Breast epithelium (tissue), 4 donors: ENCODE measurements around the gene AACS. TPM values are rescaled to one million over a fixed set of nuclear protein-coding genes. Genes with fewer than 3 reads are reported as not detected.

Source experiments
- DNase-seq, 2 donors: peaks; one replicate each; pipeline ENCODE4 v3.0.0-alpha.2; 2019; ENCODE audit warnings: low spot score in 2 of 2
- H3K27ac ChIP-seq, 2 donors: fragments of 200-600 bp; sonication (generic) in 1 of 2; one replicate each; pipeline ENCODE4 v1.5.1; 2016 to 2019; ENCODE audit warnings: mild to moderate bottlenecking in 1 of 2
- H3K27me3 ChIP-seq, 2 donors: fragments of 200-600 bp; sonication (generic) in 1 of 2; one replicate each; pipeline versions ENCODE4 v1.5.1 to v1.6.0; 2017 to 2019; ENCODE audit warnings: control low read depth in 1 of 2, mild to moderate bottlenecking in 1 of 2
- H3K36me3 ChIP-seq: fragments of 200-600 bp; one replicate; pipeline ENCODE4 v1.5.1; 2019
- H3K4me1 ChIP-seq, 2 donors: fragments of 200-600 bp; sonication (generic); one replicate each; pipeline ENCODE4 v1.5.1; 2016 to 2019; ENCODE audit warnings: control low read depth in 1 of 2
- H3K4me3 ChIP-seq, 3 donors: fragments of 200-600 bp; sonication (generic); 1 replicate in 2 of 3; 2 replicates in 1 of 3; pipeline ENCODE4 v1.5.1; 2016 to 2019; ENCODE audit warnings: mild to moderate bottlenecking in 3 of 3, moderate library complexity in 2 of 3
- H3K9me3 ChIP-seq, 2 donors: fragments of 200-600 bp; sonication (generic) in 1 of 2; one replicate each; pipeline ENCODE4 v1.5.1; 2016 to 2019; ENCODE audit warnings: control low read depth in 1 of 2
- POLR2A ChIP-seq: fragments of 450-650 bp; IDR thresholded peaks from one replicate; pipeline ENCODE4 v1.6.1; 2016; ENCODE audit warnings: antibody characterized with exemption, mild to moderate bottlenecking, moderate library complexity
- POLR2AphosphoS5 ChIP-seq, 3 donors: sonication (generic); formaldehyde crosslinking; IDR thresholded peaks; one replicate each; pipeline ENCODE4 v1.6.1; 2017; ENCODE audit warnings: antibody characterized with exemption in 3 of 3
- intact Hi-C: fragments of 100-400 bp; cut with DNase I; formaldehyde crosslinking; loops from one replicate; pipeline ENCODE4 v1.15.1; 2023; ENCODE audit warnings: low total_unique reads
- total RNA-seq, 3 donors: library from RNA; depleted of rRNA; stranded (reverse); fragments of >200 nt; gene quantifications; one replicate each; pipeline ENCODE4 v1.1.0, GENCODE V29; 2016
- TF ChIP-seq, protein P1 (sequence below), 3 donors: fragments of 450-650 bp; IDR thresholded peaks; one replicate each; pipeline ENCODE4 v1.5.1; 2016 to 2017; ENCODE audit warnings: antibody characterized with exemption in 3 of 3, mild to moderate bottlenecking in 3 of 3, moderate library complexity in 3 of 3

Gene AACS
- total RNA-seq, 3 donors from 2014 or later = 28.8 to 79.0 (median 33.7) TPM

DNA sequence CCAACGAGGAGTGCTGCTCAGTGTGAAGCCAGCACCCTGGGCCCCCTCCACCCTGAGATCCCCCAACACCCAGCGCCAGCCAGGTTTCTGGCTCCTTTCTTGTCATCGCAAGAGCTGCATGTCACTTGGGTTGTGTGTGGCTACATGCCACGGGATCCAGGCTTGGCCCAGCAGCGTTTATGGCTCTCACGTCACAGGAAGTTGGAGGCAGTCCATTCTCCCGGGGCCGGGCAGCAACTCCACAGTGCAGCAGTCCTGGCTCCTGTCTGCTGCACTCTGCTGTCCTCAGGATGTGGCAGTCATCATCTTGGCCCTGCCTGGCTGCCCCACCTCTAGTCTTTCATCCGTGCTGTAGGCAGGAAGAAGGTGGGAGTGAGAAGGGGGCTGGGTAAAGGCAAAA lies 78.3 kb downstream of the AACS start:
- H3K4me1 ChIP-seq = no peaks in the 10 kb centered on the region
- H3K4me3 ChIP-seq = no peak overlapping the region
- no peaks in the 10 kb centered on the region for H3K27me3 ChIP-seq
- no peak for DNase-seq
- no peak overlapping the region for H3K27ac ChIP-seq
- H3K9me3 ChIP-seq = no peaks in the 10 kb centered on the region
- H3K36me3 ChIP-seq = no peaks in the 10 kb centered on the region
- TF ChIP-seq POLR2A (no peak), POLR2AphosphoS5 (IDR thresholded peaks at IDR 0.05) (no peak)
- TF ChIP-seq, protein P1, sequence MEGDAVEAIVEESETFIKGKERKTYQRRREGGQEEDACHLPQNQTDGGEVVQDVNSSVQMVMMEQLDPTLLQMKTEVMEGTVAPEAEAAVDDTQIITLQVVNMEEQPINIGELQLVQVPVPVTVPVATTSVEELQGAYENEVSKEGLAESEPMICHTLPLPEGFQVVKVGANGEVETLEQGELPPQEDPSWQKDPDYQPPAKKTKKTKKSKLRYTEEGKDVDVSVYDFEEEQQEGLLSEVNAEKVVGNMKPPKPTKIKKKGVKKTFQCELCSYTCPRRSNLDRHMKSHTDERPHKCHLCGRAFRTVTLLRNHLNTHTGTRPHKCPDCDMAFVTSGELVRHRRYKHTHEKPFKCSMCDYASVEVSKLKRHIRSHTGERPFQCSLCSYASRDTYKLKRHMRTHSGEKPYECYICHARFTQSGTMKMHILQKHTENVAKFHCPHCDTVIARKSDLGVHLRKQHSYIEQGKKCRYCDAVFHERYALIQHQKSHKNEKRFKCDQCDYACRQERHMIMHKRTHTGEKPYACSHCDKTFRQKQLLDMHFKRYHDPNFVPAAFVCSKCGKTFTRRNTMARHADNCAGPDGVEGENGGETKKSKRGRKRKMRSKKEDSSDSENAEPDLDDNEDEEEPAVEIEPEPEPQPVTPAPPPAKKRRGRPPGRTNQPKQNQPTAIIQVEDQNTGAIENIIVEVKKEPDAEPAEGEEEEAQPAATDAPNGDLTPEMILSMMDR (IDR thresholded peaks at IDR 0.05) = no peak
- intact Hi-C loops = no loop called here

DNA sequence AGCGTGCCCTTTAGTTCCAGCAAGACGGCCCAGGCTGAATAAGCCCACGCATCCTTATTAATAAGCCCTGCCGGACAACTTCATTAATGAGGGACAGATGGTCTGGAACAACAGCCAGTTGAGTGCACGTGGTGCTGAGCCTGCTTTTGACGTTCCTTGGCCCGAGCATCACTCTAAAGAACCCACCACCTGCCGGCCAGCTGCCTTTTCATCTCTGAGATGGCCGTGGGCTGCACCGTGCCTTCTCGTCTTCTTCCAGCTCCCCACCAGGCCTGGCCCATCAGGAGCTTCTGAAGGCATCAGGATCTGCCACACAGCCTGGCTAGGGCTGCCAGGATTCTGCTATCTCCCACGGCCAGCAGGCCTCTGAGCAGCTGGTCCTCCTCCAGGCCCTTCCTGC lies 80.0 kb downstream of the AACS start:
- intact Hi-C loops = no loop called here

DNA sequence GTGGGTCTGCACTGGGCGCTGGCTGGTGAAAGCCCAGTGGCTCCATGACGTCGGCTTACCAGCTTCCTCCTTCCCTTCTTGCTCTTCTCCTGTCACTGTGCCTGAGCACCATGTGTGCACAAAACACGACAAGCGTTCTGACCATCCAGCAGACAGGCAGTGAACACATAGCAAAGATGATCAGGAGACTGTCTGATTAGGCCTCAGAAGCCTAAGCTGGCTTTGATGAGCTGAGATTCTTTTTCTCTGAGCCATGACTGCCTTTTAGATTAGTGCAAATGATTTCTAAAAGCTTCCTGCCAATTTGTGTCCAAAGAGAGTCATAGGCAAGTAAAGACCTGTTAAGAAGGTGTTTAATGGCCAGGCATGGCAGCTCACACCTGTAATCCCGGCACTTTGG lies 83.1 kb downstream of the AACS start:
- intact Hi-C loops = no loop called here
- H3K9me3 ChIP-seq = no peaks in the 10 kb centered on the region
- no peak overlapping the region for H3K27ac ChIP-seq
- TF ChIP-seq POLR2A (no peak), POLR2AphosphoS5 (IDR thresholded peaks at IDR 0.05) (no peak)
- TF ChIP-seq, protein P1 (IDR thresholded peaks at IDR 0.05) = no peak
- no peaks in the 10 kb centered on the region for H3K27me3 ChIP-seq
- no peak for DNase-seq
- no peaks in the 10 kb centered on the region for H3K36me3 ChIP-seq
- no peak overlapping the region for H3K4me3 ChIP-seq
- no peaks in the 10 kb centered on the region for H3K4me1 ChIP-seq

More for the DNA sequence above, 80.0 kb downstream of the AACS start:
- H3K4me1 ChIP-seq = no peaks in the 10 kb centered on the region
- no peak overlapping the region for H3K27ac ChIP-seq
- H3K9me3 ChIP-seq = no peaks in the 10 kb centered on the region
- no peak for DNase-seq
- H3K36me3 ChIP-seq = no peaks in the 10 kb centered on the region
- TF ChIP-seq POLR2A = no peak
- no peak overlapping the region for H3K4me3 ChIP-seq
- H3K27me3 ChIP-seq = no peaks in the 10 kb centered on the region

DNA sequence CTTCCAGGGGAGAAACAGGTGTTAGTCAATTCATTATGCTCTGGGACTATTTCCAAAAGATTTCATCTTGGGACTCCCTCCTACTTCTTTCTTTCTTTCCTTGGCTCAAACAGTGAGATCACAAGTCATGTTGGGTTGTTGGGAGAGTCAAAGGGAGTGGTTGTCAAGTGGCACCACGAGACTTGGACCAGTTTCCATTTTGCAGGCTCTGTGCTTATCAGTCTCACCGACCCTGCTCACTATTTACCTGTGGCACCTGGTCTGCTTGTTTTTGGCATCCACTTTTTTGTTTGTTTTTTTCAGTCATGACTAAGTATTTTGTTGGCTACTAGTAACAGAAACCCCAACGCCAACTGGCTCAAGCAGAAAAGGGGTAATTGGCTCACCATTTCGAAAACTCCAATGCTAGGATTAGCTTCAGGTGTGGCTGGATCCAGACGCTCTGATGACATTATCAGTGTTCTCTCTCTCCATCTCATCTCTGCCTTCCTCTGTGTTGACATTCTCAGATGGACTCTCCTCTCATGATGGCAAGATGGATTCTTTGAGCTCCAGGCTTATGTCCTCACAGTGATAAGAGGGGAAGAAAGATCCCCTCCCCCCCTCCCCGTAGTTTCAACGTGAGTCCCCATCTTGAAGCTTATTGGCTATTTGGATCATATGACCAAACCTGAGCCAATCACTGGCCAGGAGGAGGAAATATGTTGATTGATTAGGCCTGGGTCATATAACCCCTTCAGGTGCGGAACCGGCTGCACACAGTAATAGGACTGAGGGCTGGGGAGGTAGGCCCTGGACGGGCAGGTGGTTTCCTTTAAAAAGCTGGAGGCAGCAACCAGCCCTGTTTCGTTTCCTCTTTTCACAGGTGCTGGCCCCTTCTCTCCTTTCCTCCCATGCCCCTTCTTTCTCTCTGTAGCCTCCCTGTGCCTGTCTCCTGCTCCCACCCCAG lies 84.2 kb downstream of the AACS start:
- no peaks in the 10 kb centered on the region for H3K4me1 ChIP-seq
- no peak for DNase-seq
- no peaks in the 10 kb centered on the region for H3K9me3 ChIP-seq
- TF ChIP-seq, protein P1 (IDR thresholded peaks at IDR 0.05) = no peak
- TF ChIP-seq POLR2A (no peak), POLR2AphosphoS5 (IDR thresholded peaks at IDR 0.05) (no peak)
- intact Hi-C loops = no loop called here
- H3K4me3 ChIP-seq = no peak overlapping the region
- no peaks in the 10 kb centered on the region for H3K36me3 ChIP-seq
- no peaks in the 10 kb centered on the region for H3K27me3 ChIP-seq
- no peak overlapping the region for H3K27ac ChIP-seq

DNA sequence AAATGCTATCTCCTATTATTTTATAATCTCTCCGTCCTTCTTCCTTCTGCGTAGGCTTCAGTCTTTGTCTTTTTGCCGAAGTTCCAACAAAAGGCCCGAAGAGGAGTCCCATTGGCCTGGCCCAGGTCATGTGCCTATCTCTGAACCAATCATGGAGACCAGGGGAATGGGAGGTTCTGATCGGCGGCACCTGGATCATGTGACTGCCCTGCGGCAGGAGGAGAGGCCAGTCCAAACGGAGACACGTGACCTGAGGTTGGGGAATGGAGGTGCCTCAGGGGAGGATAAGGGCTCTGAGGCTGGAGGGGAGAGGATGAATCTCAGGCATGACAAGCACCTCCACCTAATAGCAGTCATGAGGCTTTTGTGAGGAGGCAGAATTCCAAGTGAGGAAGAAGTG lies 86.0 kb downstream of the AACS start:
- H3K4me3 ChIP-seq = no peak overlapping the region
- no peaks in the 10 kb centered on the region for H3K4me1 ChIP-seq
- no peaks in the 10 kb centered on the region for H3K9me3 ChIP-seq
- no peak for DNase-seq
- intact Hi-C loops = no loop called here
- TF ChIP-seq POLR2A = no peak
- TF ChIP-seq, protein P1 (IDR thresholded peaks at IDR 0.05) = no peak
- TF ChIP-seq POLR2AphosphoS5 (IDR thresholded peaks at IDR 0.05) = no peak
- no peaks in the 10 kb centered on the region for H3K27me3 ChIP-seq
- H3K36me3 ChIP-seq = no peaks in the 10 kb centered on the region
- H3K27ac ChIP-seq = no peak overlapping the region
